DND-41 (cell line): ENCODE results near the gene STAT6.

Source experiments
- ATAC-seq: fragments of 200-7000 bp; cut with Tn5 transposase; 3 replicates; pipeline ENCODE4 v1.9.1; 2021; ENCODE audit warnings: low read depth; ENCODE audit not compliant: insufficient read depth
- DNase-seq: peaks from one replicate; pipeline ENCODE4 v3.0.0-alpha.2; 2020
- H2AFZ ChIP-seq: 2 replicates; pipeline ENCODE4 v1.6.0; 2012; ENCODE audit warnings: low read depth, low read length
- H3K27ac ChIP-seq: 2 replicates; pipeline ENCODE4 v1.5.1; 2012; ENCODE audit warnings: low read length, inconsistent platforms
- H3K27me3 ChIP-seq: fragments of 200-600 bp; sonication (generic); 2 replicates; pipeline ENCODE4 v1.6.0; 2012; ENCODE audit warnings: low read length, mild to moderate bottlenecking, inconsistent platforms; ENCODE audit not compliant: insufficient read depth, poor library complexity
- H3K36me3 ChIP-seq: 2 replicates; pipeline ENCODE4 v1.5.1; 2012; ENCODE audit warnings: low read length, inconsistent platforms; ENCODE audit not compliant: insufficient read depth
- H3K4me1 ChIP-seq: 2 replicates; pipeline ENCODE4 v1.5.1; 2012; ENCODE audit warnings: mild to moderate bottlenecking, low read length; ENCODE audit not compliant: insufficient read depth
- H3K4me2 ChIP-seq: 2 replicates; pipeline ENCODE4 v1.6.0; 2012; ENCODE audit warnings: mild to moderate bottlenecking, moderate library complexity, low read length, inconsistent platforms; ENCODE audit not compliant: insufficient read depth
- H3K4me3 ChIP-seq, 2 experiments: fragments of 200-600 bp in 1 of 2; shearing (Covaris generic) in 1 of 2; 2 replicates each; pipeline ENCODE4 v1.5.1; 2012 to 2016; ENCODE audit warnings: inconsistent platforms in 2 of 2, low read length in 2 of 2, mild to moderate bottlenecking in 2 of 2, low read depth in 1 of 2, moderate library complexity in 1 of 2
- H3K79me2 ChIP-seq: 2 replicates; pipeline ENCODE4 v1.6.0; 2012; ENCODE audit warnings: low read length, inconsistent platforms; ENCODE audit not compliant: insufficient read depth
- H3K9ac ChIP-seq: 2 replicates; pipeline ENCODE4 v1.6.0; 2012; ENCODE audit warnings: low read depth, mild to moderate bottlenecking, inconsistent platforms, low read length, moderate library complexity
- H3K9me3 ChIP-seq: 2 replicates; pipeline ENCODE4 v1.5.1; 2012; ENCODE audit warnings: low read length, moderate library complexity, mild to moderate bottlenecking, inconsistent platforms; ENCODE audit not compliant: insufficient read depth, severe bottlenecking
- H4K20me1 ChIP-seq: 2 replicates; pipeline ENCODE4 v1.6.0; 2012; ENCODE audit warnings: low read length; ENCODE audit not compliant: insufficient read depth
- EZH2 ChIP-seq: IDR thresholded peaks from 3 replicates; pipeline ENCODE4 v1.6.1; 2012; ENCODE audit warnings: borderline replicate concordance, low read depth, mild to moderate bottlenecking, moderate library complexity, low read length, inconsistent platforms; ENCODE audit not compliant: severe bottlenecking
- TF ChIP-seq, protein P1 (sequence below): IDR thresholded peaks from 2 replicates; pipeline ENCODE4 v1.5.1; 2012; ENCODE audit warnings: borderline replicate concordance, low read length, moderate library complexity, mild to moderate bottlenecking; ENCODE audit not compliant: poor library complexity, severe bottlenecking; ENCODE audit errors: extremely low read depth

The STAT6 gene

GRCh38 chr12:57148469-57149244 is 37.5 kb upstream of the STAT6 start:
- no peak for DNase-seq
- no peak overlapping the region for H3K27ac ChIP-seq
- H3K27me3 ChIP-seq, result no peaks in the 10 kb centered on the region
- no peaks in the 10 kb centered on the region for H4K20me1 ChIP-seq
- no peak overlapping the region for H3K4me3 ChIP-seq
- no peak for ATAC-seq
- H3K36me3 ChIP-seq, result no peaks in the 10 kb centered on the region
- no peak overlapping the region for H3K4me2 ChIP-seq
- H3K4me1 ChIP-seq, result no peaks in the 10 kb centered on the region
- H3K9ac ChIP-seq, result no peak overlapping the region
- no peaks in the 10 kb centered on the region for H3K9me3 ChIP-seq
- no peaks in the 10 kb centered on the region for H3K79me2 ChIP-seq
- H2AFZ ChIP-seq, result no peak overlapping the region
- TF ChIP-seq EZH2, result no peak
- TF ChIP-seq, protein P1, sequence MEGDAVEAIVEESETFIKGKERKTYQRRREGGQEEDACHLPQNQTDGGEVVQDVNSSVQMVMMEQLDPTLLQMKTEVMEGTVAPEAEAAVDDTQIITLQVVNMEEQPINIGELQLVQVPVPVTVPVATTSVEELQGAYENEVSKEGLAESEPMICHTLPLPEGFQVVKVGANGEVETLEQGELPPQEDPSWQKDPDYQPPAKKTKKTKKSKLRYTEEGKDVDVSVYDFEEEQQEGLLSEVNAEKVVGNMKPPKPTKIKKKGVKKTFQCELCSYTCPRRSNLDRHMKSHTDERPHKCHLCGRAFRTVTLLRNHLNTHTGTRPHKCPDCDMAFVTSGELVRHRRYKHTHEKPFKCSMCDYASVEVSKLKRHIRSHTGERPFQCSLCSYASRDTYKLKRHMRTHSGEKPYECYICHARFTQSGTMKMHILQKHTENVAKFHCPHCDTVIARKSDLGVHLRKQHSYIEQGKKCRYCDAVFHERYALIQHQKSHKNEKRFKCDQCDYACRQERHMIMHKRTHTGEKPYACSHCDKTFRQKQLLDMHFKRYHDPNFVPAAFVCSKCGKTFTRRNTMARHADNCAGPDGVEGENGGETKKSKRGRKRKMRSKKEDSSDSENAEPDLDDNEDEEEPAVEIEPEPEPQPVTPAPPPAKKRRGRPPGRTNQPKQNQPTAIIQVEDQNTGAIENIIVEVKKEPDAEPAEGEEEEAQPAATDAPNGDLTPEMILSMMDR, result no peak

GRCh38 chr12:57146961-57147944 is 36.1 kb upstream of the STAT6 start, which contains the start of gene LRP1-AS:
Gene LRP1-AS, minus strand, starts transcription at chr12:57147619.
- Histone ChIP-seq H3K4me3 (no peak within 1 kb of the TSS), H3K36me3 (no peaks in the 10 kb centered on the region), H3K9me3 (no peaks in the 10 kb centered on the region), H4K20me1 (no peaks in the 10 kb centered on the region), H2AFZ (no peak within 1 kb of the TSS), H3K79me2 (no peaks in the 10 kb centered on the region), H3K27ac (no peak within 1 kb of the TSS), H3K9ac (no peak within 1 kb of the TSS), H3K4me1 (no peaks in the 10 kb centered on the region), H3K27me3 (no peaks in the 10 kb centered on the region), H3K4me2 (no peak within 1 kb of the TSS)
- no peak for ATAC-seq
- no peak for DNase-seq
- no peak for TF ChIP-seq EZH2
- TF ChIP-seq, protein P1, result no peak

DNA sequence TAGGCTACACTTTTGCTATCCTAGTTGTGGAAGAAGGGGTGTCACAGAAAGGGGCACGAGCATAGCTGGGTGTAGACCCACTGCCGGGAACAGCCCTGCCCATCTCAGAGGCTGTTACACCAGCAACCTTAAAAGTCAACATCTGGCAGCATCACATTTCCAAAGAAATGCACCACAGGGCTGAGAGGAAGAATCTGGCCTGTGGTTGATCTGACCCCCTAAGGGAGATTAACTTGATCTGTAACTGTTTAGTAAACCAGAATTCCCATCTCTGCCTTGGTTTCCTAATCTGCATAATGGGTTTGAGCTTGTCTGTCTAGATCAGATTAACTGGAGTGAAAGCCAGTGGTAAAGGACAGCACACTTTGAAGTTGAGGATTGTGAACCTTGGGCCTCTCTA is 34.9 kb upstream of the STAT6 start:
- Histone ChIP-seq H3K9me3 (no peaks in the 10 kb centered on the region), H3K4me1 (no peaks in the 10 kb centered on the region), H3K36me3 (no peaks in the 10 kb centered on the region), H3K27ac (no peak overlapping the region), H3K27me3 (no peaks in the 10 kb centered on the region), H4K20me1 (no peaks in the 10 kb centered on the region), H3K79me2 (no peaks in the 10 kb centered on the region), H3K4me3 (no peak overlapping the region), H3K4me2 (no peak overlapping the region), H3K9ac (no peak overlapping the region), H2AFZ (no peak overlapping the region)
- no peak for ATAC-seq
- TF ChIP-seq, protein P1, result no peak
- TF ChIP-seq EZH2, result no peak
- DNase-seq, result no peak
